Stimulated activated CD8-positive, alpha-beta memory T cell treated with anti-CD3 and anti-CD28 coated beads, Interleukin-4, amount 100 ng/mL, for 4 hours (primary cell): ENCODE results near the gene NHS.

Experiments used
- DNase-seq, 2 donors: peaks; one replicate each; pipeline ENCODE4 v3.0.0-alpha.2; 2020; ENCODE audit warnings: low read depth in 2 of 2, low spot score in 1 of 2

Gene NHS

GRCh38 chrX:17405225-17405969, 30.4 kb downstream of the NHS start:
- no peak for DNase-seq

GRCh38 chrX:17409566-17410290, 34.7 kb downstream of the NHS start:
- DNase-seq = no peak

- no peak for DNase-seq
Measured at GRCh38 chrX:17410651-17411050, 35.7 kb downstream of the NHS start.

- DNase-seq = no peak
Measured at GRCh38 chrX:17411205-17411604, 36.2 kb downstream of the NHS start.

GRCh38 chrX:17412692-17413091, 37.7 kb downstream of the NHS start:
- no peak for DNase-seq

- DNase-seq = no peak
Measured at GRCh38 chrX:17413228-17413627, 38.2 kb downstream of the NHS start.

- DNase-seq = no peak
Measured at GRCh38 chrX:17414027-17414658, 39.1 kb downstream of the NHS start.

- DNase-seq = no peak
Measured at GRCh38 chrX:17414839-17415238, 39.8 kb downstream of the NHS start.

- DNase-seq = no peak
Measured at GRCh38 chrX:17415242-17415810, 40.3 kb downstream of the NHS start.

- DNase-seq = no peak
Measured at GRCh38 chrX:17417372-17417771, 42.4 kb downstream of the NHS start.

- no peak for DNase-seq
Measured at GRCh38 chrX:17425136-17425535, 50.1 kb downstream of the NHS start.

GRCh38 chrX:17425551-17425950, 50.6 kb downstream of the NHS start:
- DNase-seq = no peak

- no peak for DNase-seq
Measured at GRCh38 chrX:17431171-17431570, 56.2 kb downstream of the NHS start.

GRCh38 chrX:17432158-17432557, 57.2 kb downstream of the NHS start:
- DNase-seq = no peak

- DNase-seq = no peak
Measured at GRCh38 chrX:17433965-17434364, 59.0 kb downstream of the NHS start.

GRCh38 chrX:17435476-17435875, 60.5 kb downstream of the NHS start:
- no peak for DNase-seq

- no peak for DNase-seq
Measured at GRCh38 chrX:17438221-17438620, 63.2 kb downstream of the NHS start.

- DNase-seq = no peak
Measured at GRCh38 chrX:17440258-17440657, 65.3 kb downstream of the NHS start.

GRCh38 chrX:17440836-17441235, 65.8 kb downstream of the NHS start:
- DNase-seq = no peak

GRCh38 chrX:17441965-17442364, 67.0 kb downstream of the NHS start:
- no peak for DNase-seq

- DNase-seq = no peak
Measured at GRCh38 chrX:17442898-17443297, 67.9 kb downstream of the NHS start.

GRCh38 chrX:17443556-17443955, 68.6 kb downstream of the NHS start:
- no peak for DNase-seq
